Measurements from ENCODE around the gene OSBPL1A.

Gene OSBPL1A

DNA sequence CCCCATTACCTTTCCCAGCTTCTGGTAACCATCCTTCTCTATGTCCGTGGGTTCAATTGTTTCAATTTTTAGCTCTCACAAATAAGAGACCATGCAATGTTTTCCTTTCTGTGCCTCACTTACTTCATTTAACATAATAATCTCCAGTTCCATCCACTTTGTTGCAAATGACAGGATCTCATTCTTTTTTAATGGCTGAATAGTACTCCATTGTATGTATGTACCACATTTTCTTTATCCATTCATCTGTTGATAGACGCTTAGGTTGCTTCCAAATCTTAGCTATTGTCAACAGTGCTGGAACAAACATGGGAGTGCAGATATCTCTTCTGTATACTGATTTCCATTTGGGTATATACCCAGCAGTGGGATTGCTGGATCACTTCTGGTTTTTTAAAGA lies 256.9 kb downstream of the OSBPL1A start:
- DNase-seq (ENCODE audit: low read depth), result no peak
- no peak overlapping the region for H3K4me3 ChIP-seq (ENCODE audit: low read length)
- no peak for TF ChIP-seq CTCF (conservative IDR thresholded peaks at IDR 0.05; ENCODE audit: low read length)

DNA sequence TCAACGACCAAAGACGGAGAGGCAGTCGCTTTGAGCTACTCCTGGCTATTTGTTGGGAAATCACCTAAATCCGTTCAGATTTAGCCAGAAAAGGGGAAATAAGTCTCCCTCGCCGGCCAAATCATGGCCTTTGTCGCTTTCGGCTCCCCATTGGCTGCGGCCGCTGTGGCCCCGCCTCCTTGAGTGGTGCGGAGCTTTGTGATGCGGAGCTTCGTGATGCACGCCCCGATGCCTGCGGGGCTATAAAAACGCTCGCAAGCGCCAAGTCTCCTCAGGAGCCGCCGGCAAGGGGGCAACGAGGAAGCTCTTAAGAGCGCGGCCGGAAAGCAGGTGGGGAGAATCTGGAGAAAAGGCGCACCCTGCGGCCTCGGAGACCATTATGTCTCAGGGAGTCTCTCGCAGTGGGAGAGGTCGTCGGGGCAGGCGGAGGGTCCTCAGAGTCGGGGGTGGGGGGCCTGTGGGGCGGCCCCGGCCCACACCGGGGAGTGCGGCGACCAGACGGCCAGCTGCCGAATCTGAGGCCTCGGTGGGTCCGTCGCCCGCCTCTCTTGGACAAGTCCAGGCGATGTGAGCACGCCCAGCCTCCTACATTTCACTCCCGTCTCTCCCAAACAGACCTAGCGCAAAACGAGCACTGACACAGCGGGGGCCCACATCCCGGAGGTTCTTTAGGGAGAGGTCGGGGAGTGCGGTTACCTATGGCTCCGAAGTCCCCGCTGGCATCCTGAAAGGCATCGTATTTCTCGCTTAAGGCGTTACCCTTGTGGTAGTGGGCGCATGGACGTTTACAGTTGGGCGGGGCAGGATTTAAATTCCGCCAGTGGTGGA lies 258.6 kb downstream of the OSBPL1A start, which contains the start of gene CABYR:
TSS of gene CABYR (plus strand) at position 274 of the 828 bp plus-strand sequence. CDS start 4,053 bp downstream, outside the sequence.
- peak within 1 kb of the TSS; percentile 77 for H3K4me3 ChIP-seq (ENCODE audit: low read length)
- TF ChIP-seq CTCF (conservative IDR thresholded peaks at IDR 0.05; ENCODE audit: low read length), result no peak
- DNase-seq (ENCODE audit: low read depth), result peak; percentile 88

DNA sequence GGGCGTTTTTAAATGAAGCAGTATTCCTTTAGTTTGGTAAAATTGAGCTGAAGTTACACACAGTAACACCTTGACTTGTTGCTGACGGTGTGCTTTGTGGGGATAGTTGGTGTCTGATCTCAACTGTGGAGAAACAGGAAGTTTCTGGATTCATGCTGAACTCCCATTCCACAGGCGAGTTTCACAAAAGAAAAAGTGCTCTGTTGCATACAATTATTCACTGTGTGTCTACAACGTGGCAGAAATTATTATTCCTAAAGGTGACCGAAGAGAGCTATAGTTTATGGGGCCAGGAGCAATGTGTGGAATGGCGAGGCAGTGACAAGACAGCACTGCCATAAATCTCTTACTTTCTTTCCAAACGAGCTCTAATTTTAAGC lies 259.2 kb downstream of the OSBPL1A start:
- peak overlapping the region; percentile 77 for H3K4me3 ChIP-seq (ENCODE audit: low read length)
- DNase-seq (ENCODE audit: low read depth), result no peak

GRCh38 chr18:24136967-24137373 lies 260.7 kb downstream of the OSBPL1A start:
- no peak for TF ChIP-seq CTCF (conservative IDR thresholded peaks at IDR 0.05; ENCODE audit: low read length)
- no peak overlapping the region for H3K4me3 ChIP-seq (ENCODE audit: low read length)
- DNase-seq (ENCODE audit: low read depth), result no peak

More for the DNA sequence above, 259.2 kb downstream of the OSBPL1A start:
- TF ChIP-seq CTCF (conservative IDR thresholded peaks at IDR 0.05; ENCODE audit: low read length), result no peak

DNA sequence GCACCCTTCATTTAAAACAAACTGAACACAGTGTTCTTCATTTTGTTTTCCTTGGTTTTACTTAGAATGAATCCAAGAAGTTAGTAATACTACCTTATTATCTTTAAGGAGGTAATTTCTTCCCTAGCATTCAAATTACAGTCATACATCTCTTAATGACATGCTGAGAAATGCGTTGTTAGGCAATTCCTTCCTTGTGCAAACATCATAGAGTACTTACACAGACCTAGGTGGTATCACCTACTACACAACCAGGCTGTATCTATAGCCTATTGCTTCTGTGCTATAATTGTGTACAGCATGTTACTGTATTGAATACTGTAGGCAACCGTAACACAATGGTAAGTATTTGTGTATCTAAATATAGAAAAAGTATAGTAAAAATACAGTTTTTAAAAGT lies 267.1 kb downstream of the OSBPL1A start:
- no peak for DNase-seq (ENCODE audit: low read depth)
- no peak for TF ChIP-seq CTCF (conservative IDR thresholded peaks at IDR 0.05; ENCODE audit: low read length)
- H3K4me3 ChIP-seq (ENCODE audit: low read length), result no peak overlapping the region

- TF ChIP-seq CTCF (conservative IDR thresholded peaks at IDR 0.05; ENCODE audit: low read length), result no peak
- no peak overlapping the region for H3K4me3 ChIP-seq (ENCODE audit: low read length)
- peak; percentile 8 for DNase-seq (ENCODE audit: low read depth)
Measured at GRCh38 chr18:24128700-24129099, 268.9 kb downstream of the OSBPL1A start.

GRCh38 chr18:24127735-24128134 lies 269.9 kb downstream of the OSBPL1A start:
- no peak for DNase-seq (ENCODE audit: low read depth)
- no peak overlapping the region for H3K4me3 ChIP-seq (ENCODE audit: low read length)

More at GRCh38 chr18:24127735-24128134, 269.9 kb downstream of the OSBPL1A start:
- TF ChIP-seq CTCF (conservative IDR thresholded peaks at IDR 0.05; ENCODE audit: low read length), result no peak

All from AG10803 (cell line).